Measurements from ENCODE around the gene PKD2L1.
A peak's percentile ranks its signal among the peaks of the same experiment; 100 is the strongest.

The PKD2L1 gene

GRCh38 chr10:100328198-100328597 lies 1.8 kb downstream of the PKD2L1 start:
- H3F3A ChIP-seq (ENCODE audit: insufficient read depth): no peaks in the 10 kb centered on the region
- no peaks in the 10 kb centered on the region for H3K9me2 ChIP-seq (replicated peaks; ENCODE audit: insufficient read depth, low read length)
- H3K9ac ChIP-seq (ENCODE audit: low read length): no peak overlapping the region
- H3K27me3 ChIP-seq (ENCODE audit: low read length): no peaks in the 10 kb centered on the region
- H3K4me2 ChIP-seq (ENCODE audit: low read depth, low read length, poor library complexity, severe bottlenecking): no peak overlapping the region
- no peak overlapping the region for H3K27ac ChIP-seq (ENCODE audit: low read depth, low read length)
- no peak overlapping the region for H2AFZ ChIP-seq (ENCODE audit: low read depth, low read length, severe bottlenecking)
- H4K20me1 ChIP-seq (ENCODE audit: low read depth, low read length): no peaks in the 10 kb centered on the region
- H3K36me3 ChIP-seq (ENCODE audit: low read length): no peaks in the 10 kb centered on the region
- H3K4me3 ChIP-seq (ENCODE audit: insufficient read depth, low read length, poor library complexity, severe bottlenecking): no peak overlapping the region
- no peak for TF ChIP-seq EZH2phosphoT487 (conservative IDR thresholded peaks at IDR 0.05; ENCODE audit: low read length)
- TF ChIP-seq, protein P1, sequence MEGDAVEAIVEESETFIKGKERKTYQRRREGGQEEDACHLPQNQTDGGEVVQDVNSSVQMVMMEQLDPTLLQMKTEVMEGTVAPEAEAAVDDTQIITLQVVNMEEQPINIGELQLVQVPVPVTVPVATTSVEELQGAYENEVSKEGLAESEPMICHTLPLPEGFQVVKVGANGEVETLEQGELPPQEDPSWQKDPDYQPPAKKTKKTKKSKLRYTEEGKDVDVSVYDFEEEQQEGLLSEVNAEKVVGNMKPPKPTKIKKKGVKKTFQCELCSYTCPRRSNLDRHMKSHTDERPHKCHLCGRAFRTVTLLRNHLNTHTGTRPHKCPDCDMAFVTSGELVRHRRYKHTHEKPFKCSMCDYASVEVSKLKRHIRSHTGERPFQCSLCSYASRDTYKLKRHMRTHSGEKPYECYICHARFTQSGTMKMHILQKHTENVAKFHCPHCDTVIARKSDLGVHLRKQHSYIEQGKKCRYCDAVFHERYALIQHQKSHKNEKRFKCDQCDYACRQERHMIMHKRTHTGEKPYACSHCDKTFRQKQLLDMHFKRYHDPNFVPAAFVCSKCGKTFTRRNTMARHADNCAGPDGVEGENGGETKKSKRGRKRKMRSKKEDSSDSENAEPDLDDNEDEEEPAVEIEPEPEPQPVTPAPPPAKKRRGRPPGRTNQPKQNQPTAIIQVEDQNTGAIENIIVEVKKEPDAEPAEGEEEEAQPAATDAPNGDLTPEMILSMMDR (IDR thresholded peaks at IDR 0.05; ENCODE audit: insufficient read depth, low read length, poor library complexity, severe bottlenecking): no peak
- H3K9me3 ChIP-seq (ENCODE audit: insufficient read depth, low read length): no peaks in the 10 kb centered on the region
- no peaks in the 10 kb centered on the region for H3K79me2 ChIP-seq (ENCODE audit: insufficient read depth, low read length)

GRCh38 chr10:100327718-100328009 lies 2.4 kb downstream of the PKD2L1 start:
- Histone ChIP-seq H3K36me3 (ENCODE audit: low read length) (no peaks in the 10 kb centered on the region), H3K9me3 (ENCODE audit: insufficient read depth, low read length) (no peaks in the 10 kb centered on the region), H3K9ac (ENCODE audit: low read length) (no peak overlapping the region), H3K9me2 (replicated peaks; ENCODE audit: insufficient read depth, low read length) (no peaks in the 10 kb centered on the region), H4K20me1 (ENCODE audit: low read depth, low read length) (no peaks in the 10 kb centered on the region), H3F3A (ENCODE audit: insufficient read depth) (no peaks in the 10 kb centered on the region), H3K27me3 (ENCODE audit: low read length) (no peaks in the 10 kb centered on the region), H3K4me3 (ENCODE audit: insufficient read depth, low read length, poor library complexity, severe bottlenecking) (no peak overlapping the region), H3K4me2 (ENCODE audit: low read depth, low read length, poor library complexity, severe bottlenecking) (no peak overlapping the region), H3K27ac (ENCODE audit: low read depth, low read length) (no peak overlapping the region), H3K79me2 (ENCODE audit: insufficient read depth, low read length) (no peaks in the 10 kb centered on the region), H2AFZ (ENCODE audit: low read depth, low read length, severe bottlenecking) (no peak overlapping the region)
- TF ChIP-seq EZH2phosphoT487 (conservative IDR thresholded peaks at IDR 0.05; ENCODE audit: low read length): no peak
- TF ChIP-seq, protein P1 (IDR thresholded peaks at IDR 0.05; ENCODE audit: insufficient read depth, low read length, poor library complexity, severe bottlenecking): no peak

GRCh38 chr10:100327007-100327717 lies 2.9 kb downstream of the PKD2L1 start:
- H3K9me2 ChIP-seq (replicated peaks; ENCODE audit: insufficient read depth, low read length): no peaks in the 10 kb centered on the region
- H3K27me3 ChIP-seq (ENCODE audit: low read length): no peaks in the 10 kb centered on the region
- peak overlapping the region; percentile 7 for H3K4me2 ChIP-seq (ENCODE audit: low read depth, low read length, poor library complexity, severe bottlenecking)
- no peaks in the 10 kb centered on the region for H3K9me3 ChIP-seq (ENCODE audit: insufficient read depth, low read length)
- TF ChIP-seq, protein P1 (IDR thresholded peaks at IDR 0.05; ENCODE audit: insufficient read depth, low read length, poor library complexity, severe bottlenecking): no peak
- no peak for TF ChIP-seq EZH2phosphoT487 (conservative IDR thresholded peaks at IDR 0.05; ENCODE audit: low read length)
- no peak overlapping the region for H3K27ac ChIP-seq (ENCODE audit: low read depth, low read length)
- no peaks in the 10 kb centered on the region for H3K79me2 ChIP-seq (ENCODE audit: insufficient read depth, low read length)
- H3F3A ChIP-seq (ENCODE audit: insufficient read depth): no peaks in the 10 kb centered on the region
- H4K20me1 ChIP-seq (ENCODE audit: low read depth, low read length): no peaks in the 10 kb centered on the region
- no peak overlapping the region for H3K9ac ChIP-seq (ENCODE audit: low read length)
- H3K36me3 ChIP-seq (ENCODE audit: low read length): no peaks in the 10 kb centered on the region
- no peak overlapping the region for H3K4me3 ChIP-seq (ENCODE audit: insufficient read depth, low read length, poor library complexity, severe bottlenecking)
- H2AFZ ChIP-seq (ENCODE audit: low read depth, low read length, severe bottlenecking): peak overlapping the region; percentile 28
